ENCODE results near the gene CISD2.
"Not testable (repeated sequence)": the region's sequence is repeated elsewhere in the genome, so short reads cannot be mapped to it uniquely, and the experiment has no call there.

Gene CISD2

GRCh38 chr4:102918859-102919258 is 50.1 kb downstream of the CISD2 start:
- no peak for DNase-seq (ENCODE audit: low read depth)

GRCh38 chr4:102919697-102920096 is 50.9 kb downstream of the CISD2 start:
- DNase-seq (ENCODE audit: low read depth): not testable (repeated sequence)

- no peak for DNase-seq (ENCODE audit: low read depth)
Observed at GRCh38 chr4:102935716-102936115, 66.9 kb downstream of the CISD2 start.

- DNase-seq (ENCODE audit: low read depth): not testable (repeated sequence)
Observed at GRCh38 chr4:102938063-102938462, 69.3 kb downstream of the CISD2 start.
